Measurements from ENCODE around the gene ITPRIP. TPM values are rescaled to one million over a fixed set of nuclear protein-coding genes. Genes with fewer than 3 reads are reported as not detected.

Gene ITPRIP
- polyA plus RNA-seq, 1 donor (not counting 4 experiments of a cell fraction or from before 2014, with no cell fraction given), result 12.1 TPM

- dilution Hi-C loops (cut with MboI; ENCODE audit: extremely low pct_ligation_motif_present, low sequenced_read_pairs), result no loop called here
- Histone ChIP-seq H3K79me2 (ENCODE audit: control insufficient read depth, insufficient read depth, low read length) (peaks cover 54% of the 10 kb centered on the region), H3K9me1 (ENCODE audit: control insufficient read depth, extremely low read depth, insufficient read depth, low read length) (peaks cover 3% of the 10 kb centered on the region), H3K27ac (ENCODE audit: control insufficient read depth, insufficient read depth, low read length) (peak overlapping the region; percentile 88), H4K20me1 (ENCODE audit: control insufficient read depth, extremely low read depth, insufficient read depth, low read length) (no peaks in the 10 kb centered on the region), H3K4me3 (ENCODE audit: control insufficient read depth in 2 of 3, extremely low read depth in 1 of 3, insufficient read depth in 2 of 3, low read depth in 1 of 3, low read length in 3 of 3) (peak overlapping the region in 2 of 3 experiments; percentile 32 to 56), H3K36me3 (ENCODE audit: control insufficient read depth in 2 of 2, extremely low read depth in 1 of 2, insufficient read depth in 2 of 2, low read length in 2 of 2) (peaks cover 16 to 24% of the 10 kb centered on the region in 2 experiments), H2AFZ (ENCODE audit: control insufficient read depth, low read length) (no peak overlapping the region), H3K27me3 (ENCODE audit: control insufficient read depth, extremely low read depth, insufficient read depth, low read length) (no peaks in the 10 kb centered on the region), H3K9ac (ENCODE audit: control insufficient read depth, extremely low read depth, insufficient read depth, low read length) (peak overlapping the region; percentile 65), H3K4me2 (ENCODE audit: control insufficient read depth, extremely low read depth, insufficient read depth, low read depth, low read length) (peak overlapping the region; percentile 68), H3K4me1 (ENCODE audit: control insufficient read depth, extremely low read depth, insufficient read depth, low read length) (peaks cover 57% of the 10 kb centered on the region), H3K9me3 (ENCODE audit: control insufficient read depth, low read depth, low read length) (no peaks in the 10 kb centered on the region)
- TF ChIP-seq, protein P1, sequence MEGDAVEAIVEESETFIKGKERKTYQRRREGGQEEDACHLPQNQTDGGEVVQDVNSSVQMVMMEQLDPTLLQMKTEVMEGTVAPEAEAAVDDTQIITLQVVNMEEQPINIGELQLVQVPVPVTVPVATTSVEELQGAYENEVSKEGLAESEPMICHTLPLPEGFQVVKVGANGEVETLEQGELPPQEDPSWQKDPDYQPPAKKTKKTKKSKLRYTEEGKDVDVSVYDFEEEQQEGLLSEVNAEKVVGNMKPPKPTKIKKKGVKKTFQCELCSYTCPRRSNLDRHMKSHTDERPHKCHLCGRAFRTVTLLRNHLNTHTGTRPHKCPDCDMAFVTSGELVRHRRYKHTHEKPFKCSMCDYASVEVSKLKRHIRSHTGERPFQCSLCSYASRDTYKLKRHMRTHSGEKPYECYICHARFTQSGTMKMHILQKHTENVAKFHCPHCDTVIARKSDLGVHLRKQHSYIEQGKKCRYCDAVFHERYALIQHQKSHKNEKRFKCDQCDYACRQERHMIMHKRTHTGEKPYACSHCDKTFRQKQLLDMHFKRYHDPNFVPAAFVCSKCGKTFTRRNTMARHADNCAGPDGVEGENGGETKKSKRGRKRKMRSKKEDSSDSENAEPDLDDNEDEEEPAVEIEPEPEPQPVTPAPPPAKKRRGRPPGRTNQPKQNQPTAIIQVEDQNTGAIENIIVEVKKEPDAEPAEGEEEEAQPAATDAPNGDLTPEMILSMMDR (optimal IDR thresholded peaks at IDR 0.05 in 1 of 3, IDR thresholded peaks at IDR 0.05 in 1 of 3, conservative IDR thresholded peaks at IDR 0.05 in 1 of 3; ENCODE audit: extremely low read depth in 1 of 3, insufficient read depth in 2 of 3, low read length in 3 of 3), result no peak
- no peak for TF ChIP-seq EZH2 (IDR thresholded peaks at IDR 0.05; ENCODE audit: low read length)
- peak; percentile 23 for FAIRE-seq
- DNase-seq (ENCODE audit: low read depth, low spot score), result no peak
These were observed 78.1 kb downstream of the ITPRIP start for GRCh38 chr10:104259999-104260774.

Small RNA genes lying within 50 kb of the gene (small RNA-seq; reads per million reads assigned to genes)
- gene MIR4482 (ENCODE audit: insufficient read length in 3 of 3, low read depth in 3 of 3, low replicate concordance in 1 of 3), result 0 to 0.50 (median 0) reads per million in 3 experiments

Other genes with a start within 250 kb of the ITPRIP start
- gene SFR1, start 216.3 kb downstream of the ITPRIP start, polyA plus RNA-seq, result 6.1 to 10.9 TPM (median 10.4 TPM) in 3 replicates
- gene CFAP43, start 106.1 kb downstream of the ITPRIP start, polyA plus RNA-seq, result 0.20 to 0.26 TPM (median 0.25 TPM) in 3 replicates
- 260 to 338 TPM (median 267 TPM) in 3 replicates for gene GSTO1, start 83.6 kb downstream of the ITPRIP start, polyA plus RNA-seq
- gene GSTO2, start 69.3 kb downstream of the ITPRIP start, polyA plus RNA-seq, result 42.7 to 56.9 TPM (median 47.1 TPM) in 3 replicates
- gene CFAP58, start 15.4 kb upstream of the ITPRIP start, polyA plus RNA-seq, result 0.82 to 2.3 TPM (median 1.4 TPM) in 3 replicates